GM12878 (cell line): ENCODE results near the gene TBCA. TPM values are rescaled to one million over a fixed set of nuclear protein-coding genes. Genes with fewer than 3 reads are reported as not detected.
A peak's percentile ranks its signal among the peaks of the same experiment; 100 is the strongest.

Source experiments
- BCL11A ChIP-seq: IDR thresholded peaks from 2 replicates; pipeline ENCODE4 v1.6.1; 2011; ENCODE audit warnings: low read depth, low read length
- BCLAF1 ChIP-seq: fragments of 450-650 bp; IDR thresholded peaks from 2 replicates; pipeline ENCODE4 v1.6.1; 2017; ENCODE audit warnings: antibody characterized with exemption, mild to moderate bottlenecking, moderate library complexity
- BRCA1 ChIP-seq: IDR thresholded peaks from 2 replicates; pipeline ENCODE4 v1.6.1; 2011; ENCODE audit warnings: low read depth, low read length, improper control_type of control experiment
- HSF1 ChIP-seq: fragments of 150-350 bp; IDR thresholded peaks from 2 replicates; pipeline ENCODE4 v1.6.1; 2014; ENCODE audit warnings: mild to moderate bottlenecking, low read depth, low read length
- IRF3 ChIP-seq: fragments of 450-650 bp; IDR thresholded peaks from 2 replicates; pipeline ENCODE4 v1.6.1; 2014; ENCODE audit warnings: mild to moderate bottlenecking
- NFIC ChIP-seq: IDR thresholded peaks from 2 replicates; pipeline ENCODE4 v1.6.1; 2012; ENCODE audit warnings: low read depth, mild to moderate bottlenecking, inconsistent platforms, low read length, moderate library complexity
- PAX5 ChIP-seq: IDR thresholded peaks from 2 replicates; pipeline ENCODE4 v1.6.1; 2011; ENCODE audit warnings: low read depth, low read length, borderline replicate concordance
- PML ChIP-seq: IDR thresholded peaks from 2 replicates; pipeline ENCODE4 v1.6.1; 2012; ENCODE audit warnings: low read length, inconsistent platforms
- RAD51 ChIP-seq: fragments of 450-650 bp; IDR thresholded peaks from 2 replicates; pipeline ENCODE4 v1.6.1; 2016; ENCODE audit warnings: moderate library complexity, mild to moderate bottlenecking, inconsistent platforms
- SKIL ChIP-seq: fragments of 450-650 bp; IDR thresholded peaks from 2 replicates; pipeline ENCODE4 v1.6.1; 2017; ENCODE audit warnings: mild to moderate bottlenecking, low read depth, inconsistent platforms; ENCODE audit not compliant: poor library complexity, severe bottlenecking
- SMC3 ChIP-seq: IDR thresholded peaks from 2 replicates; pipeline ENCODE4 v1.6.1; 2011; ENCODE audit warnings: low read length, improper control_type of control experiment, borderline replicate concordance
- TAF1 ChIP-seq: IDR thresholded peaks from 2 replicates; pipeline ENCODE4 v1.6.1; 2011; ENCODE audit warnings: mild to moderate bottlenecking, low read depth, low read length, borderline replicate concordance
- ZBTB33 ChIP-seq: fragments of 450-650 bp; IDR thresholded peaks from 2 replicates; pipeline ENCODE4 v1.6.1; 2017; ENCODE audit warnings: mild to moderate bottlenecking
- ZNF24 ChIP-seq: fragments of 450-650 bp; IDR thresholded peaks from 2 replicates; pipeline ENCODE4 v1.6.1; 2017; ENCODE audit warnings: antibody characterized with exemption, mild to moderate bottlenecking
- ZNF592 ChIP-seq: fragments of 450-650 bp; IDR thresholded peaks from 2 replicates; pipeline ENCODE4 v1.6.1; 2017; ENCODE audit warnings: mild to moderate bottlenecking, moderate library complexity
- polyA plus RNA-seq, 11 experiments: library from polyadenylated mRNA; depleted of rRNA in 4 of 11; unstranded in 6 of 11; stranded (reverse) in 5 of 11; fragments of >200 nt; fragmentation: Nextera tagmentation in 4 of 11; fragmentation: Illumina TruSeq in 1 of 11; extraction: Ambion mirVana in 4 of 11; extraction: Trizol in 1 of 11; gene quantifications; 1 replicate in 1 of 11; 2 replicates in 10 of 11; pipeline versions ENCODE4 v1.2.1 to v1.2.3, GENCODE V29; 2011 to 2016; ENCODE audit warnings: inconsistent platforms in 2 of 11, missing spikeins in 2 of 11, low read depth in 1 of 11
- total RNA-seq, 4 experiments: library from RNA; depleted of rRNA in 3 of 4; stranded (reverse); fragments of >200 nt in 3 of 4; fragmentation: Illumina TruSeq in 1 of 4; extraction: Trizol in 1 of 4; gene quantifications; 2 replicates each; pipeline versions ENCODE4 v1.2.1 to v1.2.3, GENCODE V29; 2013 to 2021

The TBCA gene
- total and polyA plus RNA-seq, 10 of the 15 experiments (the other 5 are each of a cell fraction or from before 2014, with no cell fraction given), result 86.3 to 647 (median 294) TPM

GRCh38 chr5:77775790-77776553, at the start of gene TBCA (continued):
- no peak for TF ChIP-seq HSF1
- no peak for TF ChIP-seq BRCA1
- TF ChIP-seq PML, result 0 out of 2 replicates have a peak, but pooled peaks have one; percentile 20
- no peak for TF ChIP-seq NFIC
- peak; percentile 74 for TF ChIP-seq RAD51
- peak; percentile 73 for TF ChIP-seq TAF1
- TF ChIP-seq ZNF24, result 0 out of 2 replicates have a peak, but pooled peaks have one; percentile 31
- TF ChIP-seq ZBTB33, result no peak
- no peak for TF ChIP-seq SKIL
- no peak; the same call in 1 of the 2 replicates for TF ChIP-seq PAX5
- no peak for TF ChIP-seq BCL11A
- TF ChIP-seq ZNF592, result no peak
- no peak for TF ChIP-seq IRF3
- TF ChIP-seq BCLAF1, result no peak
- TF ChIP-seq SMC3, result no peak
